GM21717 (cell line): ENCODE results near the gene GBE1.
"Not testable (repeated sequence)": the region's sequence is repeated elsewhere in the genome, so short reads cannot be mapped to it uniquely, and the experiment has no call there.

Source experiments
- ATAC-seq: cut with Tn5 transposase; IDR thresholded peaks from one replicate; pipeline ENCODE4 v1.9.1; 2021; ENCODE audit warnings: mild to moderate bottlenecking, moderate library complexity; ENCODE audit not compliant: unreplicated experiment

Gene GBE1

DNA sequence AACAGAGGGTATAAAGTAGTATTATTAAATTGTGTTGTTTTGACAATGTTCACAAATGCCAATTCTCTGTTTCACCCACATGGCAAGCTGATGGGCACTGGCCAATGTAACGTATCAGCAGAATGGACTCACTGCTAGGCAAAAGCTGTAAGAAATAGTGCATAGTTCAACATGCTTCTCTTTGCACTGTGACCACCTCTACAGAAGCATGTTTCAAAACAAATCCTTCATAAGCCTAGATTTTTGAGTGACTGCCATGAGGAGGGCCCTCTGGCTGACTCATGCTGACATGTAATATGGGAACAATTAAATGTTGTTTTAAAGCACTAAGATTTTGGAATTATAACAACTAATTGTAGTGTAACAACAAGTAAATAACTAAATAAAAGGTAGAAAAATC, 3.2 kb downstream of the GBE1 start:
- ATAC-seq: no peak

GRCh38 chr3:81753416-81754027, 7.9 kb downstream of the GBE1 start:
- ATAC-seq: no peak

DNA sequence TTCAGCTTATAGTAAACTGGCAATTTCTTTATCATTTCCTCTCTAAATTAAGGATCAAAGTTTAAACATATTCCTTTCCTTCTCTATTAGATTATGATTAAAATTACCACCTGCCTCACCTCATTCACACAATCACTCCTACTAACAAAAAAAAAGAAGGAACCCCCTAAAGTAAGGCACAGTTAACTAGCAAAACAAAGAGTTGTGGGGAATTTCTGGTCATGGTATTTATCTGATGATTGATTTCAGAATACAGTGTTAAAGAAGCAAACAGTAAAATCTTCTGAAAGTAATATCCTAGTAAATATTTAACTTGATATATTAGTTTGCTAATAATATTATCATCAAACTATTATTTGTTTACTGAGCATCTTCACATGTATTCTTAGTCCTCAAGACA, 8.8 kb downstream of the GBE1 start:
- ATAC-seq: no peak

DNA sequence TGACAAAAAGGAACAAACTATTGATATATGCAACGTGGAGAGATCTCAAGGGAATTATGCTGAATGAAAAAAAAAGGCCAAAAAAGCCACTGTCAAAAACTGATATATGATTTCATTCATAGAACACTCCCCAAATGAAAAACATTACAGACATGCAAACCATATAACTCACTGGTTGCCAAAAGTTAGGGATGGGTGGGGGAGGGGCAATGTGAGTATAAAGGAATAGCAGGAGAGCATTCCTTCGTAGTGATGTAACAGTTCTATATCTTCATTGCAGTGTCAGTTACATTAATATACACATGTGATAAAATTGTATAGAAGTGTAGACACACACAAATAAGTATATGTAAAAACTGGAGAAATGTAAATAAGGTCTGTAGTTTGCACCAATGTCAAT, 12.2 kb downstream of the GBE1 start:
- no peak for ATAC-seq

GRCh38 chr3:81747280-81747679, 14.2 kb downstream of the GBE1 start:
- ATAC-seq: not testable (repeated sequence)

GRCh38 chr3:81744366-81744765, 17.1 kb downstream of the GBE1 start:
- no peak for ATAC-seq

GRCh38 chr3:81743096-81744025, 18.1 kb downstream of the GBE1 start:
- no peak for ATAC-seq

- ATAC-seq: no peak
Observed at GRCh38 chr3:81742581-81742980, 18.9 kb downstream of the GBE1 start.

GRCh38 chr3:81741216-81741615, 20.2 kb downstream of the GBE1 start:
- ATAC-seq: no peak

GRCh38 chr3:81740731-81741130, 20.7 kb downstream of the GBE1 start:
- ATAC-seq: no peak

DNA sequence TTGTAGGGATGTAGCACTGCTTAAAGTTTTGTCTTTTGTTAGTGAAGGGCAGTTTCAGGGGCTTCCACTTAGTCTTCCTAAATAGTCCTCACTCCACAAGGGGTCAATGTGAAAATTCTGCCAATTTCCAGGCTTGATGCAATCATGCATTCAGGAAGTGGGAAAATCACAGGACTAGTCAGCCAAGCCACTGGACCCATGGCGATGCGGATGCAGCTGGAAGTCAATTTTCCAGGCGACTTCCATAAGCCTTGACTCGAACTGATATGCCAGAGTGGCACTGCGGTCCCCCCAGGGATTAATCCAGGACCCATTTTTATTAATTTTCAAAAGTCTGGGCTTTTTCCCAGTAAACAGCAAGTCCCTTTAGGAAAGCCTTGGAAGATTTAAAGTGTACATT, 26.1 kb downstream of the GBE1 start:
- ATAC-seq: no peak

DNA sequence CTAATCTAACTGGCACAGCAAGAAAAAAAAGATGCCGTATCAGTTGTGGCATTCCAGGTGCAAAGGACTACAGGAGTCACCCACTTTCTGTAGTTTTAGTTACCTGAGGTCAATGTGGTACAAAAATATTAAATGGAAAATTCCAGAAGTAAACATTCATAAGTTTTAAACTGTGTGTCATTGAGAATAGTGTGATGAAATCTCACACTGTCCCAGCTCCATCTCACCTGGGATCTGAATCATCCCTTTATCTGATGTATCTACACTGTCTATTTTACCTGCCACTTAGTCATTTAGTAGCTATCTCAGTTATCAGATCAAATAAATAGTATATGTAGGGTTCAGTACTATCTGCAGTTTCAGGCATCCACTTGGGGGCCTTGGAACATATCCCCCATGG, 26.7 kb downstream of the GBE1 start:
- no peak for ATAC-seq

GRCh38 chr3:81732642-81733041, 28.8 kb downstream of the GBE1 start:
- no peak for ATAC-seq

DNA sequence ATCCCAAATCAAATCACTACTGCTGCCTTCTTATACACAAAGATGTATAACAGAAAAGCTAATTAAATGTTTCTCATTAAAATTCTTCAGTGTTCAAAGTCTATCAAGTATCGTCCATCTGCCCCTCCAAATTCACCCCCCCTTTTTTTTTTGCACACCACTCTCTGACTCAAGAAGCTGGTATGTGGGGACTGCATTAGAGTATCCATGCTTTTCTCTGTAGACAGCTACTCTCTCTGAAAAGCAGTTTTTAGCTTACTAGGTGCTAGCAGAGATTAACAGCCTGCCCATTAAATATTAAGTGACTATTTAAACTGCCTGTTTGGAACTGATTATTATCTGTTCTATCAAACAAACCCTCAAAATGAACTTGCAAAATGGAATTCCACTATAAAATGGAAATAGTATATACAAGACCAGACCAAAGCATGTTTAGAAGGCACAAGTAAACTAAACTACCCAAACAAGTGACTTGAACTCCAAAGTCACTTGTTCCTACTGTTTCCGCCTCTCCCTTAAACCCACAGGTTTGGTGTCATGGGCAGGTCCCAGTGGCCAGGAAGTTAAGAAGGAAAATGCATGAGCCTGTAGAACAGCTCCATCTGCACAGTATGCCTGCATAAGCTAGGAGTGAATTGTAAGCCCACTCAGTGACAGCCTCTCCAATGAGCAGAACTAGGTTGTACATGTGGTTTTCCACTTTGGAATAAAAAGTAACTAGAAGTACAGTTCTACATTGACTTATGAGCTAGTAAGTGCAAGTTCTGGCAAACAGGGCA, 32.5 kb downstream of the GBE1 start:
- no peak for ATAC-seq

DNA sequence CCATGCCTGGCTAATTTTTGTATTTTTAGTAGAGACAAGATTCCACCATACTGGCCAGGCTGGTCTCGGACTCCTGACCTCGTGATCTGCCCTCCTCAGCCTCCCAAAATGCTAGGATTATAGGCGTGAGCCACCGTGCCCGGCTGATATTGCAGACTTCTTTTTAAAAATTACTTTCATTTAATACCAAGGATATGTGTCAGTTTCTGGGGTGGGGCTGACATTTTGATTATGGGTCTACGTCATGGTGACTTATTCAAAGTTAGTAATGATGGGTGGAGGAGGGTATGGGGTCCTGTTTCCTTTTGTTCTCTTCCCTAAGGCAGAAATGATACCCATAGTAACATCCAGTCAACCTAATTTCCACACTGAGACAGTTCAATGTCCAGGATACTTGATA, 34.7 kb downstream of the GBE1 start:
- ATAC-seq: no peak

- no peak for ATAC-seq
Observed at GRCh38 chr3:81726132-81726531, 35.3 kb downstream of the GBE1 start.

- ATAC-seq: no peak
Observed at GRCh38 chr3:81723732-81724313, 37.6 kb downstream of the GBE1 start.

DNA sequence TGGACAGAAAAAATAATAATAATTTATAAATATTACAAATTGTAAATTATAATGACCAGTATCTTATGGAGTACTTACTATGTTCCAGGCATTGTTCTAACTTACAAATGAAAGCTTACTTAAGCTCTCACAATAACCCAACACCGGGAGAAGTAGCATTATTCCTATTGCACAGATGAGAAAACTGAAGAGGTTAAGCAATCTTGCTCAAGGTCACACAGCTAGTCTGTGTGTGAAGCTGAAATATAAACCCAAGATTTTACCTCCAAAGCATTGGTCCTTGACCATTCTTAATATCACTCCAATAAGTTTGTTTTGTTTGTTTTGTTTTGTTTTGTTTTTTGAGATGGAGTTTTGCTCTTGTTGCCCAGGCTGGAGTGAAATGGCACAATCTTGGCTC, 43.1 kb downstream of the GBE1 start:
- ATAC-seq: no peak

DNA sequence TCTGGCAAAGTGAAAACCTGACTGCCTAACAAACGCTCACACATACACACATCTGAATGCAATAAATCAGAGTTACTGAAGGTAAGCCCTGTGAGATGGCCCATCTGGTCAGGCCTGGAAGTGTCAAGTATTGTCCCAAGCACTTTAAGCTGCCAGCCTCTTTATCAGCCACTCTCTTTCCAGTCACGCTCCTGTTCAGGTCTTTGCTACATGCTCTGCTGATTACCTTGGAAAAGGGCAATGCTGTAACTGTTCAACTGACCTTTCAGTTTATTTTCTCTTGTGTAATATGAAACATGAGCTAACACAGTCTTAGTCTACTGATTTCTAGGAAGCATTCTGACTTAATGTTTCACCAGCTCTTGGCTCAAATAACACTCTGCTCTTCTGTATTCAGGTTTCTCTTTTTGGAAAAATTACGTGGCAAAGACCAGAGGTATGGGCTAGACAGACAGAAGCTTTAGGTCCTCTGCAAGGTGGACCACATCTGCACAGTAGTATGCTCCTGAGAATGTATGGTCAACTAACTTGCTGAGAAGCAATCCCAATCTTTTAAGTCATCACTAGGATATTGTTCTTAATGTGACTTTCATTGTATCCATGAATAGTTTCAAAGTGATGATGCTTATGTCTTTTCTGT, 44.5 kb downstream of the GBE1 start:
- no peak for ATAC-seq

DNA sequence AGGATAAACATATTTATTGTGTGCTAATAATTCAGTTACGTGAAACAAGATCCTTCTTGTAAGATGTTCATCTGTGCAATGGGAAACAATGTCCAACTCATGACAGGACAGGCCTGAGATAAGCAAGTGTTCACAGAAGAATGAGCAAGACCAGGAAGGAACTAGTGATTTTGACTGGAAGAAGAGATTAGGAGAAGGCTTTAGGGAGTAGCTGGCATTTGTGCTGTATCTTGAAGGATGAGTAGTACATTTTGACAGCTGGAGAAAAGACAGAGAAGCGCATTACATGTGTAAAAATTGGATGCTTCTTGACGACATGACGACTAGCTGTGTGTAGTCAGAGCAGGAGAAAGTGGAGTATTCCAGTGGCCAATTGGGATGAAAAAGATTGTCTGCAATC, 48.4 kb downstream of the GBE1 start:
- ATAC-seq: no peak

GRCh38 chr3:81709606-81710005, 51.8 kb downstream of the GBE1 start:
- no peak for ATAC-seq
